ENCODE measurements around the gene CEP164.

CEP164 gene

GRCh38 chr11:117332843-117333242 is 5.2 kb downstream of the CEP164 start:
- Histone ChIP-seq H3K9ac (no peak overlapping the region), H3K4me1 (ENCODE audit: low read depth, poor library complexity, severe bottlenecking) (peaks cover 6% of the 10 kb centered on the region), H2AFZ (ENCODE audit: low read depth) (no peak overlapping the region), H3K27me3 (ENCODE audit: insufficient read depth, low read depth) (no peaks in the 10 kb centered on the region), H3K36me3 (ENCODE audit: insufficient read depth) (no peaks in the 10 kb centered on the region), H3K4me2 (no peak overlapping the region), H3K79me2 (ENCODE audit: insufficient read depth, low read depth) (no peaks in the 10 kb centered on the region), H3K27ac (no peak overlapping the region), H4K20me1 (ENCODE audit: insufficient read depth) (no peaks in the 10 kb centered on the region), H3K4me3 (IDR thresholded peaks at IDR 0.05; ENCODE audit: insufficient read depth, low read depth, low read length) (no peak overlapping the region)
- no peak for TF ChIP-seq CTCF (conservative IDR thresholded peaks at IDR 0.05; ENCODE audit: low read depth, low read length)

- no peak overlapping the region for H3K4me2 ChIP-seq
- no peak for TF ChIP-seq CTCF (conservative IDR thresholded peaks at IDR 0.05; ENCODE audit: low read depth, low read length)
- H3K79me2 ChIP-seq (ENCODE audit: insufficient read depth, low read depth), result no peaks in the 10 kb centered on the region
- H3K4me3 ChIP-seq (IDR thresholded peaks at IDR 0.05; ENCODE audit: insufficient read depth, low read depth, low read length), result no peak overlapping the region
- H3K27me3 ChIP-seq (ENCODE audit: insufficient read depth, low read depth), result no peaks in the 10 kb centered on the region
- no peak overlapping the region for H3K9ac ChIP-seq
- peaks cover 6% of the 10 kb centered on the region for H3K4me1 ChIP-seq (ENCODE audit: low read depth, poor library complexity, severe bottlenecking)
- no peak overlapping the region for H3K27ac ChIP-seq
- H3K36me3 ChIP-seq (ENCODE audit: insufficient read depth), result no peaks in the 10 kb centered on the region
- no peaks in the 10 kb centered on the region for H4K20me1 ChIP-seq (ENCODE audit: insufficient read depth)
- no peak overlapping the region for H2AFZ ChIP-seq (ENCODE audit: low read depth)
Measured at GRCh38 chr11:117333917-117334316, 6.3 kb downstream of the CEP164 start.

- H3K27ac ChIP-seq, result no peak overlapping the region
- H4K20me1 ChIP-seq (ENCODE audit: insufficient read depth), result no peaks in the 10 kb centered on the region
- H3K36me3 ChIP-seq (ENCODE audit: insufficient read depth), result no peaks in the 10 kb centered on the region
- no peak overlapping the region for H2AFZ ChIP-seq (ENCODE audit: low read depth)
- H3K27me3 ChIP-seq (ENCODE audit: insufficient read depth, low read depth), result no peaks in the 10 kb centered on the region
- no peak for TF ChIP-seq CTCF (conservative IDR thresholded peaks at IDR 0.05; ENCODE audit: low read depth, low read length)
- no peak overlapping the region for H3K4me3 ChIP-seq (IDR thresholded peaks at IDR 0.05; ENCODE audit: insufficient read depth, low read depth, low read length)
- H3K4me1 ChIP-seq (ENCODE audit: low read depth, poor library complexity, severe bottlenecking), result peaks cover 6% of the 10 kb centered on the region
- no peaks in the 10 kb centered on the region for H3K79me2 ChIP-seq (ENCODE audit: insufficient read depth, low read depth)
- H3K9ac ChIP-seq, result no peak overlapping the region
- no peak overlapping the region for H3K4me2 ChIP-seq
Measured at GRCh38 chr11:117334896-117335295, 7.2 kb downstream of the CEP164 start.

GRCh38 chr11:117335399-117335798 is 7.7 kb downstream of the CEP164 start:
- no peaks in the 10 kb centered on the region for H3K79me2 ChIP-seq (ENCODE audit: insufficient read depth, low read depth)
- no peak overlapping the region for H3K27ac ChIP-seq
- H3K4me2 ChIP-seq, result no peak overlapping the region
- H3K9ac ChIP-seq, result no peak overlapping the region
- H2AFZ ChIP-seq (ENCODE audit: low read depth), result no peak overlapping the region
- no peaks in the 10 kb centered on the region for H3K27me3 ChIP-seq (ENCODE audit: insufficient read depth, low read depth)
- H3K36me3 ChIP-seq (ENCODE audit: insufficient read depth), result no peaks in the 10 kb centered on the region
- no peak overlapping the region for H3K4me3 ChIP-seq (IDR thresholded peaks at IDR 0.05; ENCODE audit: insufficient read depth, low read depth, low read length)
- H3K4me1 ChIP-seq (ENCODE audit: low read depth, poor library complexity, severe bottlenecking), result peaks cover 6% of the 10 kb centered on the region
- TF ChIP-seq CTCF (conservative IDR thresholded peaks at IDR 0.05; ENCODE audit: low read depth, low read length), result no peak
- H4K20me1 ChIP-seq (ENCODE audit: insufficient read depth), result no peaks in the 10 kb centered on the region

Measured in KMS-11 (cell line).